NCI-H226 (cell line): Measurements from ENCODE around the gene AHNAK.
A peak's percentile ranks its signal among the peaks of the same experiment; 100 is the strongest.
"Not testable (repeated sequence)": the region's sequence is repeated elsewhere in the genome, so short reads cannot be mapped to it uniquely, and the experiment has no call there.

Source experiments
- DNase-seq: peaks from one replicate; pipeline ENCODE4 v3.0.0-alpha.2; 2015

Gene AHNAK

GRCh38 chr11:62550478-62550877 is 3.9 kb upstream of the AHNAK start:
- not testable (repeated sequence) for DNase-seq

- DNase-seq = peak; percentile 6
Observed at GRCh38 chr11:62548545-62549335, 2.1 kb upstream of the AHNAK start.

- peak; percentile 24 for DNase-seq
Observed at GRCh38 chr11:62547691-62548281, 1.2 kb upstream of the AHNAK start.

- DNase-seq = peak; percentile 32
Observed at GRCh38 chr11:62546929-62547625, 471 bp upstream of the AHNAK start.

GRCh38 chr11:62545437-62546243 is 966 bp downstream of the AHNAK start:
- peak; percentile 96 for DNase-seq

GRCh38 chr11:62544581-62545436 is 1.8 kb downstream of the AHNAK start:
- DNase-seq = no peak

GRCh38 chr11:62543680-62544444 is 2.7 kb downstream of the AHNAK start:
- peak; percentile 16 for DNase-seq

GRCh38 chr11:62542750-62543567 is 3.6 kb downstream of the AHNAK start:
- DNase-seq = peak; percentile 80

- no peak for DNase-seq
Observed at GRCh38 chr11:62542111-62542745, 4.4 kb downstream of the AHNAK start.

- DNase-seq = no peak
Observed at GRCh38 chr11:62540804-62541701, 5.6 kb downstream of the AHNAK start.

GRCh38 chr11:62539238-62539925 is 7.2 kb downstream of the AHNAK start:
- peak; percentile 94 for DNase-seq

- no peak for DNase-seq
Observed at GRCh38 chr11:62538470-62539237, 8.0 kb downstream of the AHNAK start.

- DNase-seq = no peak
Observed at GRCh38 chr11:62536301-62536957, 10.2 kb downstream of the AHNAK start.

- no peak for DNase-seq
Observed at GRCh38 chr11:62535802-62536201, 10.8 kb downstream of the AHNAK start.

- no peak for DNase-seq
Observed at GRCh38 chr11:62534779-62535545, 11.6 kb downstream of the AHNAK start.

GRCh38 chr11:62532096-62532495 is 14.5 kb downstream of the AHNAK start:
- DNase-seq = no peak
